PC-3 (cell line): ENCODE measurements around the gene CFAP97D2.

Experiments
- EZH2phosphoT487 ChIP-seq: fragments of 300-600 bp; sonication (generic); IDR thresholded peaks from 2 replicates; pipeline ENCODE4 v1.6.1; 2018; ENCODE audit warnings: mild to moderate bottlenecking, antibody characterized with exemption, low read length, borderline replicate concordance
- TF ChIP-seq, protein P1 (sequence below): fragments of 300-600 bp; sonication (generic); conservative IDR thresholded peaks from 2 replicates; pipeline ENCODE4 v1.5.1; 2017; ENCODE audit warnings: antibody characterized with exemption, low read depth, mild to moderate bottlenecking, low read length

DNA sequence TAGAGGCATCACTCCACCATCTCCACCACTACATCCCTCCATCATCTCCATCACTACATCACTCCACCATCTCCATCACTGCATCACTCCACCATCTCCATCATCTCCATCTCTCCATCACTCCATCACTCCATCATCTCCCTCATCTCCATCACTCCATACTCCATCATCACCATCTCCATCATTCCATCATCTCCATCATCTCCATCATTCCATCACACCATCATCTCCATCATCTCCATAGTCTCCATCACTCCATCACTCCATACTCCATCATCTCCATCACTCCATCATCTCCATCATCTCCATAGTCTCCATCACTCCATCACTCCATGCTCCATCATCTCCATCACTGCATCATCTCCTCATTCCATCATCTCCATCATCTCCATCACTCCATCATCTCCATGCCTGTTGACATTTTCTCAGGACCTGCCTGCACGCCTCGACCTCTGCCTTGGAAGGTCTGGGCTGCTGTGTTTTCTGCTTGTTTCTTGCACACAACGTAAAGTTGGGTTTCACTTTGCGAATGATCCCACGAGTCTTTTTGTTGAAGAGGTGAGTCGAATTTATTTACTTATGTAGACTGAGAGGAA, 25.5 kb upstream of the CFAP97D2 start:
- TF ChIP-seq EZH2phosphoT487 = no peak
- TF ChIP-seq, protein P1, sequence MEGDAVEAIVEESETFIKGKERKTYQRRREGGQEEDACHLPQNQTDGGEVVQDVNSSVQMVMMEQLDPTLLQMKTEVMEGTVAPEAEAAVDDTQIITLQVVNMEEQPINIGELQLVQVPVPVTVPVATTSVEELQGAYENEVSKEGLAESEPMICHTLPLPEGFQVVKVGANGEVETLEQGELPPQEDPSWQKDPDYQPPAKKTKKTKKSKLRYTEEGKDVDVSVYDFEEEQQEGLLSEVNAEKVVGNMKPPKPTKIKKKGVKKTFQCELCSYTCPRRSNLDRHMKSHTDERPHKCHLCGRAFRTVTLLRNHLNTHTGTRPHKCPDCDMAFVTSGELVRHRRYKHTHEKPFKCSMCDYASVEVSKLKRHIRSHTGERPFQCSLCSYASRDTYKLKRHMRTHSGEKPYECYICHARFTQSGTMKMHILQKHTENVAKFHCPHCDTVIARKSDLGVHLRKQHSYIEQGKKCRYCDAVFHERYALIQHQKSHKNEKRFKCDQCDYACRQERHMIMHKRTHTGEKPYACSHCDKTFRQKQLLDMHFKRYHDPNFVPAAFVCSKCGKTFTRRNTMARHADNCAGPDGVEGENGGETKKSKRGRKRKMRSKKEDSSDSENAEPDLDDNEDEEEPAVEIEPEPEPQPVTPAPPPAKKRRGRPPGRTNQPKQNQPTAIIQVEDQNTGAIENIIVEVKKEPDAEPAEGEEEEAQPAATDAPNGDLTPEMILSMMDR = no peak
